HG03135 (cell line): ENCODE measurements around the gene PPP5C.
"Not testable (repeated sequence)": the region's sequence is repeated elsewhere in the genome, so short reads cannot be mapped to it uniquely, and the experiment has no call there.

Experiments used
- ATAC-seq: cut with Tn5 transposase; IDR thresholded peaks from one replicate; pipeline ENCODE4 v1.9.1; 2021; ENCODE audit warnings: mild to moderate bottlenecking, moderate library complexity; ENCODE audit not compliant: unreplicated experiment

The PPP5C gene, protein sequence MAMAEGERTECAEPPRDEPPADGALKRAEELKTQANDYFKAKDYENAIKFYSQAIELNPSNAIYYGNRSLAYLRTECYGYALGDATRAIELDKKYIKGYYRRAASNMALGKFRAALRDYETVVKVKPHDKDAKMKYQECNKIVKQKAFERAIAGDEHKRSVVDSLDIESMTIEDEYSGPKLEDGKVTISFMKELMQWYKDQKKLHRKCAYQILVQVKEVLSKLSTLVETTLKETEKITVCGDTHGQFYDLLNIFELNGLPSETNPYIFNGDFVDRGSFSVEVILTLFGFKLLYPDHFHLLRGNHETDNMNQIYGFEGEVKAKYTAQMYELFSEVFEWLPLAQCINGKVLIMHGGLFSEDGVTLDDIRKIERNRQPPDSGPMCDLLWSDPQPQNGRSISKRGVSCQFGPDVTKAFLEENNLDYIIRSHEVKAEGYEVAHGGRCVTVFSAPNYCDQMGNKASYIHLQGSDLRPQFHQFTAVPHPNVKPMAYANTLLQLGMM

DNA sequence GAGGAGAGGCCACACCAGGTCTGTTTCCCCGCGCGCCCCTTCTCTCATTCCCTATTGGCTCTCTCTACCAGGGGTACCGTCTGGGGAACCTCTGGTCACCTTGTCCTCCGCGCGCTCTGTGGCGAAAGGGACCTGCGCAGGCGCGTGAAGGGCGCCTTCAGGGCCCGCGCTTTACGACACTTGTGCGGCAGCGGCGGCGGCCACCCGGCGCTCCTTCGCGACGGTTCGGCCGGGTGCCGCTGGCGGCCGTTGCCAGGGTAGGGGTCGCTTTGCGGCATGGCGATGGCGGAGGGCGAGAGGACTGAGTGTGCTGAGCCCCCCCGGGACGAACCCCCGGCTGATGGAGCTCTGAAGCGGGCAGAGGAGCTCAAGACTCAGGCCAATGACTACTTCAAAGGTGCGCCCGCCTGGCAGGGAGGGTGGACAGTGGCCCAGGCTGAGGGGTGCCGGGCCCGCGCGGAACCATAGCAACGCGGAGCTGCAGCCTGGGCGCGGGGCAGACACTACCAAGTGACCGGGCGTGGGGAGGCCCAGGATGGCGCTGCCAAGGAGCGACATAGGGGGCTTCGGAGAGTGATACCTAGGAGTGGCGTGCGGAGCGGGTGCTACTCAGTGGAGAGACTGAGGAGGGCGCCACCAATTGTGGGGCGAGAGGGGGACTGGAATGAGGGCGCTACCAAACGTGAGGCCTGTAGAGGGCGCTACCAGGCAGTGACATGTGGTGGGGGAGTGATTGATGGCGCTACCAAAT is at the start of gene PPP5C:
TSS of gene PPP5C (plus strand) at position 267 of the 751 bp plus-strand sequence. CDS start at position 277, 10 bp downstream.
- peak; percentile 56 for ATAC-seq

DNA sequence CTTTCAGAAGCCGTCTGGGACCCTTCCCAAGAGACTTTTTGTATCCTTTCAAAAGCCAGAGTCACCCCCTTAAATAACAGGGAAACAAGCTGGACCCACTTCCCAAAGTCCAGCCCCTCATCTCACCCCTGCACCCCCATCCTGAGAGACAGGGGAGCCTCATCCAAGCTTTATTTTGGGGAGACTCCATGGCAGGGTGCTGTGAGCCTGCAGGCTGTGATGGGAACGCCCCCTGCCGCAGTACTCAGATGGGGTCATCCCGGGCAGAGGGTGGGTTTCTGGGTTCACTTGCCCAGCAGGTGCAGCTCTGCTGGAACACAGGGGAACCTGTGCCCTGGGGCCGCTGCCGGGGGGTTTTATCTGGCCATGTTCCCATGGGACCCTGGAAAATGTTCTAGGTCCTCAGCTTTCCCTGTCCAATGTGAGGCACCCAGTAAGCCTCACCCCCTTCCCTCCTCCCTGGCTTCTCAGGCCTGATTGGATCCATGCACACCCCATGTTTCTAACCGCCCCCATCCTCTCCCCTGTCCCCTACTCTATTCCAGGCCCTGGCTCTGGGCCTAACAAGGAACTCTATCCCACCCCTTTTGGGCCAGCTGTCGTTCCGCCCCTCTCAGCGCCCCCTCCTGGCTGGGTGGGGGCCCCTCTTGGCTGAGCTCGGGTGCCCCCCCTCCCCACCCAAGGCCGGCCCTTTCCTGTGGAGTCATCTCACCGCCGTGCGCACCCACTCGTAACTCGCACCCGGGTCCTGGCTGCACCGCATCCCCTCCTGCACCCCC is 49.0 kb upstream of the PPP5C start:
- ATAC-seq = no peak

DNA sequence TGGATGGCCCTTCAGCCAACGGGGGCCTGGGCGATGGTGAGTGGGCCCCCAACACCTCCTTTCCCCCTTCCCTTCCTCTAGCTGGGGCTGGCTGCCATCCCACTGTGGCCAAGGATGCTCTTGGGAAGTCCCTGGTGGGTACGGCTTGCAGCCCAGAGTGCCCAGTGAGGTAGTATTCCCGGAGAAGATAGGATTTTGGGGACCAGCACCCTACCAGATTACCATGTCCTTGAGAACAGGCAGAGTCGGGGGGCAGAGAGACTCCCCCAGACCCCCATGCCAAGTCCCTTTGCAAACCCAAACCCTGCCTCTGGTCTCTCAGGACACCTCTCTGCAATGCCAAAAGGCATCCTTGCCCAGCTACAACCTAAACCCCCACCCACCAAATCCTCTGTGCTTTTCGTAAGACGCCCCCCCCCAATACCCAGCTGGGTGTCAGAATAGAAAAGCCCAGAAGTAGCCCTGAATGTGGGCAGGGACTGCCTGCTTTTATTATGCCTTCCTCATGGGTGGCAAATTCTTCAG is 48.3 kb upstream of the PPP5C start:
- no peak for ATAC-seq

DNA sequence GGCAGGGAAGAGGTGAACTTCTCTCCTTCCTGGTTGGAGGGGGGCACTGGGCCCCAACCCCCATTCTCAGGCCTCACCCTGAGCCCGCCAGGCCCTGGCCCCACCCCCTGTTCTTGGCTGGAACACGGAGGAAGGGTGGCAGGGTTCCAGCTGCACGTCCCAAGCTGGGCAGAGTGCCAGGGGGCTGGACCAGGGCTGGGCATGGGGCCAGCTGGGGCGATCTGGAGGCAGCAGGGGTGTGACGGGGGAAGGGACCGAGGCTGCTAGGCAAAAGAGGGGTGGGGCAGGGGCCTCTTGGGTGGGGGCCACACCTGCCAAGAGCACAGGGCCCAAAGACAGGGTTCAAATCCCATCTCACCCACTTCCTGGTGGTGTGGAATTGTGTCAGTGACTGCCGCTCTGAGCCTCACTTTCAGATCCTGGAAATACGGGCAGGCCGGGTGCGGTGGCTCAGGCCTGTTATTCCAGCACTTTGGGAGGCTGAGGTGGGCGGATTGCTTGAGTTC is 47.8 kb upstream of the PPP5C start:
- no peak for ATAC-seq

DNA sequence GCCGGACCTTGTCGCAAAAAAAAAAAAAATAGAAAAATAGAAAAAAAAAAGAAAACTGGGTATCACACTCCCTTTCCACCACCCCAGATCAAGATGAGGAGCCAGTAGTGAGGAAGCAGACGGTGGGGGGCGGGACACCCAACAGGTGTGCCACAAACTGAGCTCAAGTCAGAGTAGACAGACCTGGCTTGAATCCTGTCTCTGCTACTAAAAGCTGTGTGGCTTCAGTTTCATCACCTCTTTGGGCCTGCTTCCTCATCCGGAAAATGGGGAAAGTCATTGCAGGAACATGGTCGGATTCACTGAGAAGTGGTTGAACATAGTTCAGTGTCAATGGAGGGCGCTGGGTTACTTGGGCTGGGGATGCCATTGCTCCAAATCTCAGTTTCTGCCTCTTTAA is 47.2 kb upstream of the PPP5C start:
- ATAC-seq = no peak

DNA sequence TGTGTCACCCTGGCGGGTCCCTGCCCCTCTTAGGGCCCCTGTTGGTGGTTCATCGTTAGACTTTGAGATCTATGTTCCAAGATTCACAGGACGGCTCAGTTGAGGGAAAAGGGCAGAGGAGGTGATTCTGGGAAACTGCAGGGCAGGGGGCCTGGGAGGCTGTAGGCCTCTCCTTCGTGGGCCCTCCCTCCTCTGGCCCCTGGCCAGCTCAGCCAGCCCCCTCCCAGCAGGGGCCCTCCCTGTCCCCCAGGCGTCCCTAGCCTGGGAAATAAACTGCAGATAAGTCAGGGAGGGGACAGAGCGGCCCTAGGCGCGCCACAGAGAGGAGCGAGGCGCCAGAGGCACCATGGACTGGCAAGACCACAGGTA is 43.6 kb upstream of the PPP5C start:
- no peak for ATAC-seq

DNA sequence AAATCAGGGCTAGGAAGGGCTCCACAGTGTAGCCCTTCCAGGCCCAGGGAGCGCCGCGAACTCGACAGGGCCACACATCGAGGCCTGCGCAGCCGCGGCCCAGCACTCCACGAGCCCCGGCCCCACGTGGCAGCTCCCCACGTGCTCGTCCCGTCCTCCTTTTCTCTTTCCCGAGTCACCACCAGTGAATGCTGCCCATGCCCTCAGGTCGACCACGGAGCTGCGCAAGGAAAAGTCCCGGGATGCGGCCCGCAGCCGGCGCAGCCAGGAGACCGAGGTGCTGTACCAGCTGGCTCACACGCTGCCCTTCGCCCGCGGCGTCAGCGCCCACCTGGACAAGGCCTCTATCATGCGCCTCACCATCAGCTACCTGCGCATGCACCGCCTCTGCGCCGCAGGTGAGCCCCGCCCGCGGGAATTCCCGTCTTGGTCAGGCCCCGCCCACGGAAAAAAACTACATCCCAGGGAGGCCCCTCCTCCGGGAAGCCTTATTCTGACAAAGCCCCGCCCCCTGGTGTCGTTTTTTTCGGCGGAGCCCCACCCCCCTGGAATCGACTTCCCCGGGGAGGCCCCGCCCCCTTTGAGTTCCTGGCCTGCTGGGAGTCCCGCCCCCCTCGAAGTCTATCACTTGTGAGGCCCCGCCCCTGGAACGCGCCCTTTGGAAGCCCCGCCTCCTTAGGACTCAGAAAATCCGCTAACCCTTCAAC is 43.0 kb upstream of the PPP5C start:
- no peak for ATAC-seq

DNA sequence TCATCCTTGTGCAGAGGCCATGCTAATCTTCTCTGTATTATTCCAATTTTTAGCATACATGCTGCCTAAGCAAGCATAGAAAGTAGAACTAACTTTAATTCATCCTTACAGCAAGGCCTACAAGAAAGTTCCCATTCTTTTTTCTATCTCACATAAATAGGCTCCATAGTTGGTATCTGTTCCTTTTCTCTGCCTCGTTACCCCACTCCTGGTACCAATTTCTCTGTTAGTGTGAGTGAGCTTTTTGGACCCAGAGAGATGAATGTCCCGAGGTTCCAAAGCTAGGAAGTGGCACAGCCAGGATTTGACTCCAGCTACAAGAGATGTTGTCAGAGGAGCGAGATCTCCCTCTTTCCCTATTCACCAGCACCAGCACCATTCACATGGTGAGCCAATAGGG is 40.4 kb upstream of the PPP5C start:
- ATAC-seq = no peak

DNA sequence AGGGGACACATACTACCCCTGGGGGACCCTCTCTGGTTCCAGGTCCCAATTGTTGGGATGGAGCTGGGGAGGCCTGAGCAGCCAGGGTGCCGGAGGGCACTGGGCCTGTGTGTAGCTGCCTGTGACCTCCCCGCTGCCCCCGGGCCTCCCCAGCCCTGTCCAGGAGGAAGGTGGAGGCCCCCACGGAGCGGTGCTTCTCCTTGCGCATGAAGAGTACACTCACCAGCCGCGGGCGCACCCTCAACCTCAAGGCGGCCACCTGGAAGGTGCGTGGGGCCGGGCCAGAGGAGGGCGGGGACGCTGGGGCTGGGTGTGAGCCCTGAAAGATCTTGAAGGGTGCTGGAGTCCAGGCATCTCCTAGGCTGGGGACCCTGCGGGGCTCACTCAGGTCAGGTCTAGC is 38.4 kb upstream of the PPP5C start:
- ATAC-seq = no peak

DNA sequence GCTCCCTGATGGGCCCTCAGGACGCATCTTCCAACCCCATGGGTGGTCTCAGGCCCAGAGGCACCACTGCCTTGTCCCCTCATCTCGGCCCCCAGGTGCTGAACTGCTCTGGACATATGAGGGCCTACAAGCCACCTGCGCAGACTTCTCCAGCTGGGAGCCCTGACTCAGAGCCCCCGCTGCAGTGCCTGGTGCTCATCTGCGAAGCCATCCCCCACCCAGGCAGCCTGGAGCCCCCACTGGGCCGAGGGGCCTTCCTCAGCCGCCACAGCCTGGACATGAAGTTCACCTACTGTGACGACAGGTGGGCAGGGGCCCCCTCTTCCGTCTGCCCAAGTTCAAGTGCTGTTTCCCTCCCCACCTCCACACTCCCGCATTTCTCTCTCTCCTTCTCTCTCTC is 37.8 kb upstream of the PPP5C start:
- no peak for ATAC-seq

DNA sequence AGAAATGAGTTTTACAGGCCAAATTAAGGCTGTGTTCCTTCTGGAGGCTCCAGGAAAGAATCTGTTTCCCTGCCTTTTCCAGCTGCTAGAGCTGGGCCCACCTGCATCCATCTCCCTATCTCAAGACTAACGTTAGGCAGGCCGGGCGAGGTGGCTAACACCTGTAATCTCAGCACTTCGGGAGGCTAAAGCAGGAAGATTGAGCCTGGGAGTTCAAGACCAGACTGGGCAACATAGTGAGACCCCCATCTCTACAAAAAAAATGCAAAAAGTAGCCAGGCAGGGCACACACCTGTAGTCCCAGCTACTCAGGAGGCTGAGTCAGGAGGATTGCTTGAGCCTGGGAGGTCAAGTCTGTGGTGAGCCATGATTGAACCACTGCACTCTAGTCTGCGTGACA is 35.4 kb upstream of the PPP5C start:
- ATAC-seq = no peak

DNA sequence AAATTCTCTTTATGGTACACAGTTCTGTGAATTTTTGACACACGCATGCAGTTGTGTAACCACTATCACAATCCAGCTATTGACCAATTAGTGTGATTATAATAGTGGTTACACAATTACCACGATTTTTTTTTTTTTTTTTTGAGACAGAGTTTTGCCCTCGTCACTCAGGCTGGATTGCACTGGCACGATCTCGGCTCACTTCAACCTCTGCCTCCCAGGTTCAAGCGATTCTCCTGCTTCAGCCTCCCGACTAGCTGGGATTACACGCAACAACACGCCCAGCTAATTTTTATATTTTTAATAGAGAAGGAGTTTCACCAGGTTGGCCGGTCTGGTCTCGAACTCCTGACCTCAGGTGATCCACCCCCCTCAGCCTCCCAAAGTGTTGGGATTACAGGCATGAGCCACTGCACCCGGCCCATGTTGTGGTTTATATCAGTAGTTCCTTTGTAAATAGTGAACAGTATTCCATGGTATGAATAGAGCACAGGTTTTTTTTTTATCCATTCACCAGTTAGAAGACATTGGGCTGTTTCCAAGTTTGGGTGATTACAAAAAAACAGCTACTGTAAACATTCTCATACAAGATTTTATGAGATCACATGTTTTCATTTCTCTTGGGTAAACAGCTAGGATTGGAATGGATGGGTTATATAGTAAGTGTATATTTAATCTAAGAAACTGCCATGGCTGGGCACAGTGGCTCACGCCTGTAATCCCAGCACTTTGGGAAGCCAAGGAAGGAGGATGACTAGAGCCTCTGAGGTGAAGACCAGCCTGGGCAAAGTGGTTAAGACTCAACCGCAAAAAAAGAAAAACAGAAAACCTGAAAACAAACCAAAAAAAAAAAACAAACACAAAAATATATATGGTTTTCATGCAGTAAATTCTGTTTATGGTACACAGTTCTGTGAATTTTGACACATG is 33.1 kb upstream of the PPP5C start:
- not testable (repeated sequence) for ATAC-seq

DNA sequence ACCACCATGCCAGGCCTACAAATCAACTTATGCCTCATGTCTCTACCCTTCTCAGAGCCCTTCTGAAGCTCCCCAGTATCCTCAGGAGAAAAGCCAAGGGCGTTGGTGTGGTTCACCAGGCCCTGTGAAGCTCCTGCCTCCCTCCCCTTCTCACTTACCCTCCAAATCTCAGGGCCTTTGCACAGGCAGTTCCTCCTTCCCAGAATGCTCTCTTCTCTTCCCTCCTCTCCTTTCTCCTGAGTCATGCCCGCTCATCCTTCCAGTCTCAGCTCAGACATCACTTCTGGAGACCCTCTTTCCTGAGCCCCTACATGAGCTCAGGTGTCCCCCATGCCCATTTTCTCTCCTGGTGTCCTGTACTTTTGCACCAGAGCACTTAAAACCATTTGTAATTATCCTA is 29.5 kb upstream of the PPP5C start:
- ATAC-seq = no peak

DNA sequence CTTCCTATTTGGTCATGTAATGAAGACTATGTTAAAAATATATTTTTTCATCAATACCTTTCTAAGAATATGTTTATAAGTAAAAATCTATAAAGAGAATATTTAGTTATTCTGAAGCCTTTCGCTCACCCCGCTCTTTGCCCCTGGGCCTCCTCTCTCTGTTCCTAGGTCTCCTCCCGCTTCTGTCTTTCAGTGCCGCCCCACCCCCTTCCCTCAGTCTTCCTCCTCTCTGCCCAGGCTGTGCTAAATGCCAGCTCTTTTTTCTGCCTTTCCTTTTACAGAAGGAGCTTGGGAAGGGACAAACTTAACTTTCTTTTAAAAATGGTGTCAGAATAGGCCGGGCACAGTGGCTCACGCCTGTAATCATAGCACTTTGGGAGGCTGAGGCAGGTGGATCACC is 27.3 kb upstream of the PPP5C start:
- ATAC-seq = no peak

DNA sequence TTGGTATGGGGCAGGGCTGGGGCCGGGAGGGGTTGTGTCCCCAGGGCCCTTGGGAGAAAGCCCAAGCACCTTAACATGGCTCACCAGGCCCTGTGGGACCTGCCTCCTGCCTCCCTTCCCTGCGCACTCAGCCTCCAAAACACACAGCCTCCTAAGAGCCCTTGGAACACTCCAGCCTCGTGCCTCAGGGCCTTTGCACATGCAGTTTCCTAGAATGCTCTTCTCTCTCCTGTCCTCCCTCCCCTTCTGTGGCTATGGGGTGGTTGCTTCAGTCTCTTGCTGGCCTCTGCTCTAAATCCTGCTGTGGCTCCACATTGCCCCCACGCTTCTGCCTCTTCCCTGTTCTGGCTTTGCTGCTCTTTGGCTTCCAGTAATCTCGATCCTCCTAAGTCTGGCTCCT is 26.3 kb upstream of the PPP5C start:
- no peak for ATAC-seq

DNA sequence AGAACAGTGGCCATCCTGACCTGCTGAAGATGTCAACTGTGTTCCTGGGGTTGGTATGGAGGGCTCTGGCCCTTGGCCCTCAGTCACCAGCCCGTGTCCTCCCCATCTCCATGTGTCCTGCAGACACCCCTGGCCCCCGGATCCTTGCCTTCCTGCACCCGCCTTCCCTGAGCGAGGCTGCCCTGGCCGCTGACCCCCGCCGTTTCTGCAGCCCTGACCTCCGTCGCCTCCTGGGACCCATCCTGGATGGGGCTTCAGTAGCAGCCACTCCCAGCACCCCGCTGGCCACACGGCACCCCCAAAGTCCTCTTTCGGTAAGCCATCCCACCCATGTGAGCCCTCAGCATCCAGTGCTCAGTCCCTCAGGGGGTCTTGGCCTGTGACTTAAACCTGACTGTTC is 25.2 kb upstream of the PPP5C start:
- ATAC-seq = no peak

DNA sequence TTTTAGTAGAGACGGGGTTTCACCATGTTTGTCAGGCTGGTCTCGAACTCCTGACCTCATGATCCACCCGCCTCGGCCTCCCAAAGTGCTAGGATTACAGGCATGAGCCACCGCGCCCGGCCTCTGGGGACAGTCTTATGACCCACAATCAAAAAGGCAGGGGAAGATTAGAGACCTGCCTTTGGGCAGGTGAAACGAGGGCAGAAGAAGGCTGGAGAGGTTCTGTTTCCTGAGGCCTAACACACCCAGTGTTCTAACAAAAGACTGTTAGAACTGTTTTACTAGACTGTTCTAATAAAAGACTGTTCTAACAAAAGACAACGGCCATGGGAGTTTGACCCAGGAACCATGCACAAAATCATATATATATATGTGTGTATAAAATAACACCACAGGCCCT is 23.7 kb upstream of the PPP5C start:
- ATAC-seq = not testable (repeated sequence)

DNA sequence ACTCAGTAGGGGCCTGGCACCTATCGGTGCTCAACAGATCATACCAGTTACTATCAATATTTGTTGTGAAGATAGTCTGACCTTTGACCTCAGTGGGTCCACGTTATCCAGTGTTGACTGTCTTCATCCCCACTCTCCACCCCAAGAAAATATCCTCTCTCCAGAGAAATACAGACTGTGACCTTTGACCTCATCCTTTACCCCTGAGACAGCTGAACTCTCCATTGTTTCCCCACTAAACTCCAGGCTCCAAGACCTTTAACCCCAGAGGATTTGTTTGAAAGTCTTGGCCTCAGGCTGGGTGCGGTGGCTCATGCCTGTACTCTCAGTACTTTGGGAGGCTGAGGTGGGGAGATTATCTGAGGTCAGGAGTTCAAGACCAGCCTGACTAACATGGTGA is 22.6 kb upstream of the PPP5C start:
- no peak for ATAC-seq

DNA sequence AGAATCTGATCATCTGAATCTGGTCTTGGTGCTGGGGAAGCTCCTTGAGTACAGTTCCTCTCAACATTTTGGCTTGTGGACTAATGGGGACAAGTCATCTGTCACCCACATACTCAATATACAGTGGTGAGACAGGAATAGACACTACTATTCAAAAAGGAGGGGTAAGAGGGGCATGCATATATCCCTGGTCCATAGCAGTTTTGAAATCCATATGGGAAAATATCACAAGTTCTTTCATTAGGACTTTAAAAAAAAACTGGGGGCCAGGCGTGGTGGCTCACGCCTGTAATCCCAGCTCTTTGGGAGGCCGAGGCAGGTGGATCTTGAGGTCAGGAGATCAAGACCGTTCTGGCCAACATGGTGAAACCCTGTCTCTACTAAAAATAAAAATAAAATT is 20.3 kb upstream of the PPP5C start:
- no peak for ATAC-seq
